ENCODE measurements around the gene DDX5.

Gene DDX5

DNA sequence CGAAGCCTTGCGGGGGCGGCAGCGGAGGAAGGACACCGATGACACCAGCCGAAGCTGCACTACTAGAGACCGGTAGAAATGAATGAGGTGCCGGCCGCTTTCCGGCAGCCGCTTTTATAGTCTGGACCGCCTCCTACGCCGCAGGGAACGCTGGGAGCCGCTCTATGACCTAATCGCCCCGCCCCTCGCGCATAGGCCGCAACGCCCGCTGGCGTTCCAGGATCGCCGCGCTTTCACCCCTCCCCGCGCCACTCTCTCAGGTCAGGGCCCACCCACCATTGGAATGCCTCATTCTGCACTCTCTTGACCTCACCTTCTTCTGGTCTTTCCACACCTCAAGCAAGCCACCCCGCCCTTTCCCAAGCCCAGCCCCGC is at the start of gene DDX5:
Gene DDX5 (minus strand): TSS at position 89 of the 375 bp plus-strand sequence. CDS start 170 bp downstream, outside the sequence.
- peak; percentile 96 for DNase-seq

DNA sequence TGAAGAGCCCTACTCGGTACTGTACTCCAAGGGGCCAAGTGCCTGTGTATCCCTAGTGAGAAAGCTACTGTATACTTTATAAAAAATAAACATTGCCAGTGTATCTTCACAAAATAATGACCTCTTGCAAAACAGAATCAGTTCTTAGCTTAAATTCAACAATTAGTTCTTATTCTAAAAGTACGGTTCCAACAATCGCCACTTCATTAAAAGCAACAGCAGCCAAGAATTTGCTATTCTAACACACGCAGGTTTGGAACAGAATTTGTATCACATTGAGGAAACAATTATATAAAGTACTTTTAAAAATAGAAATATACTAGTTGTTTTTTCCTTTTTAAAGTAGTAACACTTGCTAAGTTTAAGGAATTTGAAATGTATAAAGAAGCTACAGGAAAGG is 49.2 kb upstream of the DDX5 start:
- no peak for DNase-seq

DNA sequence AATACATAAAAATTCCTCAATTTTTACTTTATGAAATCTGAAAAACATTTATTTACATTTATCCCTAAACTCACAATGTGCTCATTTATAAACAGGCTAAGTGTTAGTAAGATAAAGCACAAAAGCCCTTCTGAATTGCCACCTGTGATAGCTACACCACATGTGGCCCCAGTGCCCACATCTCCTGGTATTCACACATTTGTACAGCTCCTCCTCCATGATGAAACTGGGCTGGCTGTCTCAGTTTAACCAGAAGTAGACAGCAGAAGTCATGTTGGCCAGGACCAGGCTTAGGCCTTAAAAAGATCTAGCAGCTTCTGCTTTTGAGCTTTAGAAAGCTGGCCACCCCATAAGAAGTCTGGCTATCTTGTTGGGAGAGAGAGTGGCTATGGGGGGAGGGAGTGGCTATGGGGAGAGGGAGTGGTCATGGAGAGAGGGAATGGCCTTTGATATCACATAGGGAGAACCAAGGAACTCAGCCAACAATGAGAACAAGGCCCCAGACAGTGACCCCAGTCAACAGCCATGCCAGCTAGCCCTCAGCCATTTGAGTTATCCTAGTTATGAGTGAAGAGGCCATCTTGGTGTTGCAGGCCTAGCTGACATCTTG is 48.0 kb upstream of the DDX5 start:
- no peak for DNase-seq

DNA sequence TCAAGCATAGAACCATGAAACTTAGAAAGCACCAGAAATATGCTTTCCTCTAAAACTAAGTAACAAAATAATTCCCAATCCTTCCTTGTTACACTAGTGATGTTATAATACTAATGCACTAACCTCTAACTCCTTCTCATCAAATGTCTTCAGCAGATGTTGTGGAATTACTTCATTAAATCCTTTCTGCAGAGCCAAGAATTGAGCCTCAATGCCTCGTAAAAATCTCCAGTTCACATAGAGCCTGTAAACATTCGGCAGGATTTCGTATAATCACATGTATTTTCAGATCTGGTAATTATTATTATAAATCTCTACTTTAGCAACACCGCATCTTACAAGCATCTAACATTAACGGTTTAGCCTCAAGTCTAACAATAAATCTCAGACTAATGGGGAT is 45.4 kb upstream of the DDX5 start:
- no peak for DNase-seq

DNA sequence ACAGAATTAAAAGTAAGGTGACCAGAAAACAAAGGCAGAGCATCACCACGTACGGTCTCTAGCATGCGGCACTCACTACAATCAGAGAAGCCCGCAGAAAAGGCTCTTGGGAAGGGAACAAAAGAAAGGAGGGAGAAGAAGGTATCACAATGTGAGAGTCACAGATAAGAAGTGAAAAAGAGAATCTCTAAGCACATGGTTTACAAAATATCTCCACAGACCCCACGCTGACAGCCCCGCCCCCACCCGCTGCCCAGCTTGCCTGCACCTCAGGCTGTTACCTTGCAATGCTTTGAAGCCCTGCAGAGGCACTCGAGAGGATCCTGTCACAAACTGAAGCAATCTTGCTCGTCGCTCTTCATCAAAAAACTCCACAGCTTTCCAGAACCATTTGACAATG is 41.2 kb upstream of the DDX5 start:
- no peak for DNase-seq

DNA sequence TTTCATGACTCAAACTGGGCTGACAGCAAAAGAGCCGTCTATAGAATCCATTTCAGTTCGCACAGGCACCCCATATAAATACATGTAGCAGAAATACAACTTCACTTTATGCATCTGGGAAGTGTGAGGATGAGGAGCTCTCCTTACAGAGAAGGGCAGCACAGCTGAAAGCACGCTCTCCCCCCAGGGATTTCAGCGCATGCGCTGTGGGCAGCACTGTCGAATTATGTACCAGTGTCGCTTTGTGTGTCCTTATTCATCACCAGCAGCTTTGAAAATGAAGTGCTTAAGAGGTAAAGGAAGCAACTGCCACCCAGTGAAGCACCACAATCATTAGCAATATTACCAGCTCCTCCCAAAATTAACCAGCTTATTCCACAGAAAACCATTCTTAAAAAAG is 40.6 kb upstream of the DDX5 start:
- no peak for DNase-seq

DNA sequence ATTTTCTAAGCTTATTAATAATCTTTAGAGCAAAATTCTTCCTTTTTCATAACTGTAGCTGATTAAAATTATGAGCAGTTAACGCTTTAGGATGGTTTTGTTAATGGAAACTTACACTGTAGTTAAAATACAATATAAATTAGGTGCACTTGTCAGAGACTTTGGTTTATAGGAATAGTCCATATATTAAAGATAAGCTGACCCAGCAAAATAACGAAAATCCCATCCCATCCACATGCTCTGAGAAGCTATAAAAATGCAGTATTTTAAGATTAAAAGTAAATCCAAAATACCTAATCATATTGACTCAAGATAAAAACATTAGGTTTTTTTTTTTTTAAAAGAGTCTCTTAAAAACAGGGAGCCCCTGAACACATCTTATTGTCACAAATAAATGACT is 38.7 kb upstream of the DDX5 start:
- no peak for DNase-seq

DNA sequence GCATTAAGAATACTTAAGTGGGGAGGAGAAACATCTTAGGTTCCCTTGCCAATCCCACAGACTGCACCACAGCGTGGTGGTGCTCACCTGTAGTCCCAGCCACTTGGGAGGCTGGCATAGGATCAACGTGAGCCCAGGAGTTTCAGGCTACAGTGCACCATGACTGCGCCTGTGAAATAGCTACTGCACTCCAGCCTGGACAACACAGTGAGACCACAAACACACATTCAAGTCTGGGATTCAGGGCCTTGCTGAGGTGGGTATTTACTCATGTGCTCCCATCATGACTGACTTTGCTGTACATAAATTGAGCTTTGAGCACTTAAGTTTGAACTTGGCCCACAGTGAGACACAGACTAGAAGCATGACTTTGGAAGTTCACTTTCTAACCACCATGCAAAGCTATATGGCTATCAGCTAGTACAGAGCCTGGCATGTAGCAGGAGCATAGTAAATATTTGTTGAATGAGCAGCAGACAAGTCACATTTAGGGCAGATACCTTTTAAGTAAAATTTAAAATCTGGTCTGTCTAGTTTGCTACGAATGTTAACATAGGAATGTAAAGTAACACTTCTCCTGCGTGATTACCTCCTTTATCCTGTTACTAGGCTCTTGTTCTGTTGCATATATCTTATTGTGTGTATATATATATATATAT is 34.2 kb upstream of the DDX5 start:
- no peak for DNase-seq

DNA sequence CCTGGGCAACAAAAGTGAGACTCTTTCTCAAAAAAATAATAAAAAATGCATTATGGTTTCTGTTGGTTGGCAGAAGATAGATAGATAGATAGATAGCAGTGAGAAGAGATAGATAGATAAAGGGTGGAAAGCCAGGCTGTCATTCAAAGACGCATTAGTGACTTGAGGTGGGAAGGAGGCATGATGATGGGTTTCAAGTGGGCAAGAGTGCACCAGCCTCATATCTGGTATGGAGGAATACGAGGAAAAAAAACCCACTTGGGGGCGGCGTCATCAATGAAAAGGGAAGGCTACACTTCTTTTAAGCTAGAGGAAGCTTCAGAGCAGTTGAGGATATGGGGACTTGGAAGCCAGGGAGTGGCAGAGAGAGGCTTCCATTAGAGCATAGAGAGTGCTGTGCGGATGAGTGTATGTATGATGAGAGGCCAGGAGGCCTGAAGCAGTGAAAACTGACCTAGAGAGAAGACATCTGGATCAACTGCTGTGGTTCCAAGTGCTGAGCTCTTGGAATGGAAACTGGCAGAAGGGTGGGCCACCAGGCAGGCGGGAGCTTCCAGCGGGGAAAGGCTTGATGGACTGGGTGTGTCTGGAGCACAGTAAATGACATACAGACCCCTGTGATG is 32.5 kb upstream of the DDX5 start:
- no peak for DNase-seq

DNA sequence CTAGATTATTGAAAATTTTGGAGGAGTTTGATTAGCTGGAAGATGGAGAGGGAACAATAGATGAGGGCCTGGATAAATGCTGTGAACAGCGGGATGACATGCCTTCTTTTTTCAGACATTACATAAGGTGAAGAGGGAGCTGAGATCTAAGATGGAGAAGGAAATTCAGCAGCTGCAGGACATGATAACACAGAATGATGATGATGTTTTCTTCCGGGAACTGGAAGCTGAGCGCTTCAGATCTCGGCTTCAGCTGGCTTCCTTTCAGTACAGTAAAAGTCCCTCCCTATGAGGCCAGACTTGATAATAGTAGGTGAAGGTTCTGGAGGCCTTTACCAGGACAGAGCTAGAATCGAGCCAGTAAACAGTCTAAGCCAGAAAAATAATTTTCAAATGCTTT is 31.4 kb upstream of the DDX5 start:
- no peak for DNase-seq

DNA sequence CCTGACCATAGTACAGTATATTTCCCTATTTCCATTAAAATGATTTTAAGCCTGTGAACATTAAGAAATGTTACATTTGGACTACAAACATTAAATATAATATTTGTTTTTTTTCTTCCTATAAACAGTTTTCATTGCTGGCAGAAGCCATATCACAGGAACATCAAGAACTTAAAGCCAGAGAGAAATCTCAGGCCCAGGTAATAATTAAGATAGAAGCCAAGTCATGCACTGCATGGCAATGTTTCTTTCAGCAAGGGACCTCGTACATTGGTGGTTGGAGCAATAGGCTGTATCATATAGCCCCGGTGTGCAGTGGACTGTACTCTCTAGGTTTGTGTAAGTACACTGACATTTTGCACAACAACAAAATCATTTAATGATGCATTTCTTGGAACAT is 30.8 kb upstream of the DDX5 start:
- no peak for DNase-seq

DNA sequence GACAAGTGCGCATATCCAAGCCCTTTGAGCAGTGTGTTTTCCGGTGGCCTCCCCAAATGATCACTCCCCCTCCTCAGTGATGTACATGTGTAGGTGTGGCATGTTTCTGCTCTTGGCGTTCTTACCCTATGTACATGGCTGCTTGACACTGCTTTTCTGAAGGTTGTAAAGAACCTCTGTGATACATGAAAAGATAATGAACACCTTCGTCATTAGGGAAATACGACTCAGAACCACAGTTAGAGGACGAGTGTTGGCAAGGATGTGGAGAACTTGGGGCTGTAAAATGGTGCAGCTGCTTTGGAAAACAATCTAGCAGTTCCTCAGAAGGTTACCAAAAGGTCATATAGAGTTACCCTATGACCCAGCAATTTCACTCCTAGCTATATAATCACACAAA is 29.3 kb upstream of the DDX5 start:
- no peak for DNase-seq

DNA sequence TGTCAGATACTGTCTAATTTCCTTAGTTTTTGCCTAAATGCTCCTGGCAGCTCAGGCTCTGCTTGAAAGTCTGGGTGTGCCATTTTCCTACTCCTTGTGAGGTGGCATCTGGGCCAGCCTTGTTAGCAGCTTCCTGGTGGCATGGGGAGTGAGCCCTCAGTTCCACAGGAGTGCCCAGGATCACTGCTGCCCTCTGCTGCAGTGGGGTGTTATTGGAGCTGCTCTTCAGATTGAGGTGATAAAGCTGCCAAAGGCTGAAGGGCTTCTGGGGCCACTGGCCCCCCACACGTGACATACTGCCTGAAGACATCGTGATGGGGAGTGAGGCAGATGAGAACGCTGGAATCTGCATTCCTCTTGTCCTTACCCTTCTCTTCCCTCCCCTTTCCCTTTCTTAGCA is 28.1 kb upstream of the DDX5 start:
- no peak for DNase-seq

DNA sequence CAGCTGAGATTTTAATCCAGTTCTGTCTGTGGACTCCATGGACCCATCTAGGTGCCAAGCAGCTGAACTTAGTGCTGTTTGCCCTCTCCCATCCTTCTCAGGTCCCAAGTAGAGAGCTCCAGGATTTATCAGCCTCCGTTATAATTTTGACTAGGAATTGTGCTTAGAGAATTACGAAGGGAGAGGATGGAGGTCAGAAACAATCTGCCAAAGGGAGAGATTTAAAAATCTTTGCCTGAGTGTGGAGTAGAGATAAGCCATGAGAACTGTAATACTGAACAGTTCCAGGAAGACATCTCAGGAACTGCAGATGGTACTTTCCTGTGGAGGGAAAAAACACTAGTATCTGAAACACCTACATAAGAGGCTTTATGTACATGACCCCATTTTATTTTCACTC is 27.7 kb upstream of the DDX5 start:
- no peak for DNase-seq

DNA sequence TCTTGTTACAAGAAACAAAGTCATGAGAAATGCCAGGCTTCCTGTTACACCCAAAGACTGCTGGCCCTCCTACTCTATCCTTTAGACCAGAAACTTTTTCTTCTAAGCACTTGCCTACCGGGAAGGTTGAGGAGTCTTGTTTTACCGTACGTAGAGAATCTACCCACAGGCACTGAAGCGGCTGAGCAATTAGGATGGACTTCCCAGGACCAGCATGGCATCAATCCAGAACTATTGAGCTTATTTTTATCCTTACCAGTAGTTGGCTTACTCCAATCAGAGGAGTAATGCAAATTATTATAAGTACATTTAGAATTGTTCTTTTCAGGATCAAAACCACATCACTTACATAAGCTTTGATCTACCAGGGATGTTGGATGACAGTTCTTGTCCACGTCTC is 26.3 kb upstream of the DDX5 start:
- DNase-seq: no peak

DNA sequence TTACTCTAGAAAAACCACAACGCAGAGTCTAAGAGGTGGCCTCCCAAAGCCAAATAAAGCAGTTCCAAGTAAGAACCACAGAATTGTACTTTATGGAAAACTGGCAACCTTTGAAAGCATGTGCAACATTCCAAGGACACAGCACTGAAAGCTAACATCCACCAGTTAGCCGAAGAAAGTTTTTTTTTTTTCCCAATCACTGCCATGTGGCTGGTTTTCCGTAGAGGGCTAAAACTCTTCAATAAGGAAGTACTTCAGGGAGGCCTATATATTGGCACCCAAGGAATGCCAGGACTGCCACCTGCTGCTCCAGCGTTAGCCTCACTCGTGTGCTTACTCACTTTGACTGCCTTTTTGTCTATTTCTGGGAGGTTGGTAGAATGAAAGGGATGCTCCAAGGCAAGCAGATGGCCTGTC is 25.9 kb upstream of the DDX5 start:
- DNase-seq: no peak

DNA sequence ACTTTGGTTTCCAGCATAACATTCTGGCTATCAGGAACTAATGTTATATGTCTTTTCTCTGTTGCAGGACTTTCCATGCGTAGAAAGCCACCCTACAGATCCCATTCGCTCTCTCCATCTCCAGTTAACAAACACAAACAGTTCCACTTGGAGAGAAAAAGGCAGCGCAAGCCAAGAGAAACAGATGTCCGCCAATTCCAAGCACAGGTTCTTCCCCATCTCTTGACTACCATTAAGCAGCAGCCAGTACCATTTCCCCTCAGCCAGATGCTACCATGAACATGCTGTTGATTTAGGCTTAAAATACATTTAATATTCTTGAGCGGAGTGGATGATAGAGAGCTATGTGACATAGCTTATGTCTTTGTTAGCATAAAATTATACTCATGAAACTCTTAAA is 23.1 kb upstream of the DDX5 start:
- DNase-seq: no peak

DNA sequence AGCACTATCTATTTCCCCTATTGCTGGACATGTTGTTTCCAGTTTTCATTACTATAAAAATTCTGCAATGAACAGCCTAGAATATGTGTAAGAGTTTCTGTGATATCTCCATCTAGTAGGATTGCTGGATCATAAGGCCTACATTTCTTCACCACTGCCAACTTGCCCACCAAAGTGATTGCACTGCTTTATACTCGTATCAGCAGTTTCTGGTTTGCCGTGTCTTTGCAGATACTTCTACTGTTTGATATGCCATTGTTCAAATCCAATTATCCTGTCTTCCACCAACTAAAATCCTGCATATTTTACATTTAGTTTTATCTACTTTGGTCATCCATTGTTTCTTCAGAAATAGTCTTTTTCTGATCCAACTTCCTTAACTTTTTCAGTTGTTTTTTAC is 21.8 kb upstream of the DDX5 start:
- no peak for DNase-seq

DNA sequence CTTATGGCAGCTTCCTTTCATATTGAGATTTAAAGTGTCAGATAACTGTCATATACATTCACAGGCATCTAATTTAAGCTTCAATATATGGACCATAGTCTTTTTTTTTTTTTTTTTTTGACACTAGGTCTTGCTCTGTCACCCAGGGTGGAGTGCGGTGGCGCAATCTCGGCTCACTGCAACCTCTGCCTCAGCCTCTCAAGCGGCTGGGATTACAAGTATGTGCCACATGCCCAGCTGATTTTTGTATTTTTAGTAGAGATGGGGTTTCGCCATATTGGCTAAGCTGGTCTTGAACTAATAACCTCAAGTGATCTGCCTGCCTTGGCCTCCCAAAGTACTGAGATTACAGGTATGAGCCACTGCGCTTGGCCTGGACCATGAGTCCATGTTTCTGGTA is 14.3 kb upstream of the DDX5 start:
- no peak for DNase-seq

DNA sequence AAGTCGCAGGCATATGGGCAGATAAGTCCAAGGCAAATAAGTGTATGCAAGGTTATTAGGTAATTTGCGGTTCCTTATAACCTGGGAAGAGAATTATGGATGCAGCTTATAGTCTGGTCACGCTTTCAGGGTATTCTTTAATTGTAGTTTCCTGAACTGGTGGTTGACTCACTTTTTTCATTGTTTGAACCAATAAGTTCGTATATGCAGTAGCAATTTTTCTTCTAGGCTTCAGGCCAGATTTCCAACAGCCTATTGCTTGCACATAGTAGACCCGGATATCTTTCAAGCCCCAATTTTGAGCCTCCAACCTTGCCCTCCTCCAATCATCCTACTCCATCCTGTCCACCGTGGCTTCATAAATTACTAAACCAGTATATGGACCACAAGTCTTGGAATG is 13.5 kb upstream of the DDX5 start:
- no peak for DNase-seq

DNA sequence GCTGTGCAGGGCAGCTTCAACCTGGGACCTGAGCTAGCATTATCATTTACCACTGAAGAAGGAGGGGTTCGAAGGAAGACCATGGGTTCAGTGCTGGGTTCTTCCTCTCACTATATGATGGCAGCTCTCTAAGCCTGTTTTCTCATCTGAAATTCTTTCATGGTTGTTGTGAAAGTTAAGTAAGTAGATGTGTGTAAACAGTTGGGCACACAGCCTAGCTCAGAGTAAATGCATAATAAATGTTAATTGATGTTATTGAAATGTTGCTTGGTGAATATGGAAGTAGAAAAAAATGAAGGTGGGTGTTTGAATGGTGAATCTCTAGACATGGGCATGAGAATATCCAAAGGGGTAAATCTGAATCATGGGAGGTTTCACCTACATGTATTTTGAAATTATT is 9.7 kb upstream of the DDX5 start:
- DNase-seq: no peak

DNA sequence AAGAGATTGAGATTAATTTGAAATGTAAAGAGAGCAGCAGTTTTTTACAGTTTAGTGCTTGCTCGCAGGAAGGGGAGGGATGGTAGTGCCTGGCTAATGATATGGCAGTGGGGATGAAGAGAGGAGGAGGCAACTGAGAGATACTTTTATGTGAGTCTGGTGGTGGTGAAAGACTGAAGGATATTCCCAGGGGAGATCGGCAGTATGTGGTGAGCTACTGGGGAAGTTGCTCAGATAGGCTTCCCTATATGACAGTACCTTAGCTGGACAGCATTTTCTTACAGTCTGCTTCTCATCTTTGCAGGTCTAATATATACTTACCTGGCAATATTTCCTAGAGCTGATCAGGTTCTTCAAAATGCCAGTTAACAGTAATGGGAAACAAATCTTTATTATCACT is 9.3 kb upstream of the DDX5 start:
- no peak for DNase-seq

DNA sequence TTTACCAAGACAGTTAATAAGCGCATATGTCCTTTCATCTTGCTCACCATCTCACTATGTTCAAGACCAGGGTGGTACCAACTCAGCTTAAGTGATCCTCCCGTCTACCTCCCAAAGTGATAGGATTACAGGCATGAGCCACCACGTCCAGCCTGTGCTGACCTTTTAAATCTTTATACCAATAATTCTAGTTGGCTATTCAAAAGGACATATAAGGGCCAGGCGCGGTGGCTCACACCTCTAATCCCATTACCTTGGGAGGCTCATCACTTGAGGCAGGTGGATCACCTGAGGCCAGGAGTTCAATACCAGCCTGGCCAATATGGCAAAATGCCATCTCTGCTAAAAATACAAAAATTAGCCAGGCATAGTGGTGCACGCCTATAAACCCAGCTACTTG is 3.1 kb upstream of the DDX5 start:
- DNase-seq: no peak

DNA sequence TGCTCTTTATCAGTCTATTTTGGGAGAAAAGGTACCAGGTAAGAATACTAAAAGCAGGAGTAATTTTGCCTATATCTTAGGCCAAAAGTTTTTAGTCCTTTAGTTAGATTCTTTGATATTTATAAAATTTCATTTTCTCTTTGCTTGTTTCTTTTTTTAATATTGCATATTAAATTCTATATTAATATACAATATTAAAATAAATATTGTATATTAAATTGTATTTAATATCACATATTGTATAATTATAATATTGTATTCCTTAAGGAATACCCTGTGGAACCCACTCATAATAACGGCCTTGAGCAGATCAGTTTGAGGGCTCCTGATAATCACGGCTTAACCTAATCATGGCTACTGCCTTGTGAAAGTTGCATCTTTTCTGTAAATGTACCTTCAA is 2.6 kb upstream of the DDX5 start:
- DNase-seq: no peak

DNA sequence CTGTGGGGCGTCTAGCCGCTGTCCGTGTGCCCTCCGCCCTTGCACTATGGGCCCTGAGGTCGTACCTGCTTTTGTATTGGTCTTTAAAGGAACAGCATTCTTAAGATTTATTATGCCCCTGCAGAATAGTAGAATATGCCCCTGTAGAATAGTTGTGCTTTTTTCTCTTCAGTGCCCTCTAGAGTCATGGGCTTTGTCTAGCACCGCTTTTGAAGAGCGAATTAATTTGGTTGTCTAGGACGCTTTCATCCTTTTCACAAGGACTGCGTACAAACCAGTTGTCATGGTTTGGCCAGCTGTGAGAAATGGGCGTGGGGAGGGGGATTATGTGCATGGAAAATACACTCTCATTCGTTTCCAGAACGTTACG is 1.3 kb upstream of the DDX5 start:
- peak; percentile 33 for DNase-seq

All from NCI-H774 (cell line).